ENCODE results near the gene PRR35.

PRR35 gene

GRCh38 chr16:549544-550263 is 10.5 kb upstream of the PRR35 start:
- DNase-seq (ENCODE audit: low spot score): no peak

GRCh38 chr16:551210-551609 is 9.0 kb upstream of the PRR35 start:
- no peak for DNase-seq (ENCODE audit: low spot score)

GRCh38 chr16:552171-552570 is 8.0 kb upstream of the PRR35 start:
- DNase-seq (ENCODE audit: low spot score): no peak

GRCh38 chr16:553601-554296 is 6.4 kb upstream of the PRR35 start:
- DNase-seq (ENCODE audit: low spot score): no peak

GRCh38 chr16:554297-554621 is 5.9 kb upstream of the PRR35 start:
- no peak for DNase-seq (ENCODE audit: low spot score)

- no peak for DNase-seq (ENCODE audit: low spot score)
These were observed 5.4 kb upstream of the PRR35 start for GRCh38 chr16:554640-555365.

GRCh38 chr16:555528-556473 is 4.4 kb upstream of the PRR35 start:
- DNase-seq (ENCODE audit: low spot score): no peak

GRCh38 chr16:556474-557173 is 3.6 kb upstream of the PRR35 start:
- no peak for DNase-seq (ENCODE audit: low spot score)

GRCh38 chr16:557463-558297 is 2.5 kb upstream of the PRR35 start:
- DNase-seq (ENCODE audit: low spot score): no peak

- no peak for DNase-seq (ENCODE audit: low spot score)
These were observed 1.7 kb upstream of the PRR35 start for GRCh38 chr16:558298-559020.

GRCh38 chr16:559021-559380 is 1.2 kb upstream of the PRR35 start:
- no peak for DNase-seq (ENCODE audit: low spot score)

GRCh38 chr16:559411-560203 is 587 bp upstream of the PRR35 start:
- DNase-seq (ENCODE audit: low spot score): no peak

GRCh38 chr16:560701-561412 is 663 bp downstream of the PRR35 start:
- DNase-seq (ENCODE audit: low spot score): no peak

- no peak for DNase-seq (ENCODE audit: low spot score)
These were observed 1.2 kb downstream of the PRR35 start for GRCh38 chr16:561413-561794.

- DNase-seq (ENCODE audit: low spot score): no peak
These were observed 2.1 kb downstream of the PRR35 start for GRCh38 chr16:561957-562938.

GRCh38 chr16:563072-563644 is 3.0 kb downstream of the PRR35 start:
- no peak for DNase-seq (ENCODE audit: low spot score)

Measured in germinal center (tissue), 1 donor.